HG03521 (cell line): ENCODE results near the gene CCDC187.

Experiments
- ATAC-seq: cut with Tn5 transposase; IDR thresholded peaks from one replicate; pipeline ENCODE4 v1.9.1; 2021; ENCODE audit warnings: mild to moderate bottlenecking, moderate library complexity; ENCODE audit not compliant: unreplicated experiment

CCDC187 gene

GRCh38 chr9:136300016-136300545 is 3.8 kb downstream of the CCDC187 start:
- ATAC-seq, result no peak

- no peak for ATAC-seq
These were observed 4.4 kb downstream of the CCDC187 start for GRCh38 chr9:136299541-136299940.

DNA sequence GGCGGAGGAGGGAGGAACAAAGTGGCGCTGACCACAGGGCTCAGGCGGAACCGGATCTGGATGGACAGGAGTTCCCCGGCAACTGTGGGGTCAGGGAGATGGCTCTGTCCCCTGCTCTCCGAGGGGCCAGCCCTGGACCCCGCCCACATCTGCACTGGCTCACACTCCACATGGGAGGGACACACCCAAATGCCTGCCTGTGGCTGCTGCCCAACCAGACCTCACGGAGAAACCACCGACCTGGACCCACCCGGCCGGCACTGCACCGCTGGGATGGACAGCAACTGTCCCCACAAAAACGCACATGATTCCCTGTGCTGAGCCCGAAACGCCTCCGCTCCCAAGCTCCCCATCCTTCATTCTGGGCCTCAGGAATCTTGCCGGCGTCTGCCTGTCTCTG is 4.8 kb downstream of the CCDC187 start:
- ATAC-seq, result no peak

DNA sequence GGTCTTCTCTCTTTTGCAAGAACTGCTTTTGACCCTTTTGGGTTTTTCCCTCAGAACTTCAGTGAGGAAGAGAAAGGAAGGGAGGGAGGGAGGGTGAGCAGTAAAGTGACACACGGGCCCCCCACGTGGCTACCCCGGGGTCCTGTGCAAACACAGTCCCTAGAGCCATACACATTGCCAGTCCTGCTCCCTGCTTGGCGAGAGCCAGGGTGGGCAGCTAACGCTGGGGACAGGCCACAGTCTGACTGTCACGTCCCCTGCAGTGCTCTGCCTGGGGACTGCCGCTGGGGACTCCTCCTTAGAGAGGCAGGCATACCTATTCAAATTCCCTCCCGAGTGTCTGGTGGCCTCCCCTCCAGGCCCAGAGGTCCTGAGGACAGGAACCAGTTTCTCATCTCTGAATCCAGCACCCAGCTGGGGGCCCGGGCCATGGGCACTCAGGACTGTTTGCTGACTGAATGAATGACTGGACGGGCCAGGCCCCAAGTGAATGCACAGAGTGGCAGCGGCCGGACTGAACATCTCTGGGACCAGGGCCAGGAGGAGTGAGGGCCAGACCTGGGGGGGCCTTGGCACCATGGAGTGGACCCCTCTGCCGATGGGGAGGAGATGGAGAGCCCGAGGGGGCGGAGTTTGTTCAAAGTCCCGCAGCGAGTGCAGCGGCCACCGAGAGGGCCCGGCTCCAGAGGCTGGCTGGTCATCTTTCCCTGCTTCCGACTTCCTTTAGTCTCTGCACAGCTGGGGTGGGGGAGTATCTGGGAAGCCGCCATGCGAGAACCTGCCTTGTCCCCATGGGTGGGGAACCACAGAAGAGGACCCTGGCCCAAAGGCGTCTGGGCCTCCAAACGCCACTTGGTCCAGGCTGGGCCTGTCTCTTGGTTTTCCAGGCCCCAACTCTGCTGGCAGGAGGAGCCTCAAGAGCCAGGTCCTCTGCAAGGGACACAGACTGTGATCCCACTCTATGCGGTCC is 5.8 kb downstream of the CCDC187 start:
- no peak for ATAC-seq

DNA sequence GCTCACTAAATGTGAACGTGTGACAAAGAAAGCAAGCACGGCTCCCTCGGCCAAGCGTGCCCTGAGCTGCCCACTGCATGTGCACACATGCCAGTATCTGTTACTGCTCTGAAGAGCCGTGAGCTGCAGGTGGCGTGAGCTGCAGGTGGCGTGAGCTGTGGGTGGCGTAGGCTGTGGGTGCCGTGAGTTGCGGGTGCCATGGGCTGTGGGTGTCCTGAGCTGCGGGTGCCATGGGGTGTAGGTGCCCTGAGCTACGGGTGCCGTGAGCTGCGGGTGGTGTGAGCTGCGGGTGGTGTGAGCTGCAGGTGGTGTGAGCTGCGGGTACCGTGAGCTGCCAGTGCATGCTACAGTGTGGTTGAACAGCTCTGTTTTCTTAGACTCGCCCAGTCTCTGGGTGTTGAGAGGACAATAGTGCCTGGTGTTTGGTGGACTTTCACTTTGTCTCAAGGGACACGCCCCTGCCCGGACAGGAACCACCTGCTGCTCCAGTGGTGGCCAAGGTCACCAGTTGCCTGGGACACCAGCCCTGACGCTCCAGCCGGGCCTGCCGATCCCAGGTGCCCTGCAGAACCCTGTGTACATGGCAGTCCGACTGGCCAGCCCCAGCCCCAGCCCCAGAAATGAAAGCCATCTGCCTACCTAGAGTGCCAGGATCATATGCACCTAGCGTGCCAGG is 6.7 kb downstream of the CCDC187 start:
- no peak for ATAC-seq

- no peak for ATAC-seq
These were observed 7.4 kb downstream of the CCDC187 start for GRCh38 chr9:136296434-136297015.

GRCh38 chr9:136295542-136296433 is 8.1 kb downstream of the CCDC187 start:
- no peak for ATAC-seq

- ATAC-seq, result no peak
These were observed 8.8 kb downstream of the CCDC187 start for GRCh38 chr9:136295055-136295454.

- ATAC-seq, result no peak
These were observed 9.5 kb downstream of the CCDC187 start for GRCh38 chr9:136294437-136294836.

DNA sequence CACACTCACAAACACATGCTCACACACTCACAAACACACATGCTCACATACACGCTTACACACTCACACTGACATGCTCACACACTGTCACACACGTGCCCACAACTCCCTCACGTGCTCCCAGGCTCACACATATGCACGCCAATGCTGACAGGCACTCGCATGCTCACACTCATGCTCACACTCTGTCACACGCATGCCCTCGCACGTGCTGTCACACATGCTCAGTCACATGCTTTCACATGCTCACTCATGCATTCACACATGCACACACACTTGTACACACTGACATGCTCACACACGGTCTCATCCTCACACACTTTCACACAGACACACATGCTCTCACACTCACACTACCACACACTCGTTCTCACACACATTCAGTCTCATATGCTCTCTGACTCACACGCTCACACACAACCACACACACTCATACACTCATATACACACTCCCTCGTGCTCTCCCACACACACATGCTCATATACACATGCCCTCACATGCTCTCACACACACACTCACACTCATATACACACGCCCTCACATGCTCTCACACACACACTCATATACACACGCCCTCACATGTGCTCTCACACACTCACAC is 10.3 kb downstream of the CCDC187 start:
- ATAC-seq, result no peak

GRCh38 chr9:136292591-136293448 is 11.1 kb downstream of the CCDC187 start:
- no peak for ATAC-seq

GRCh38 chr9:136292026-136292538 is 11.8 kb downstream of the CCDC187 start:
- ATAC-seq, result no peak

DNA sequence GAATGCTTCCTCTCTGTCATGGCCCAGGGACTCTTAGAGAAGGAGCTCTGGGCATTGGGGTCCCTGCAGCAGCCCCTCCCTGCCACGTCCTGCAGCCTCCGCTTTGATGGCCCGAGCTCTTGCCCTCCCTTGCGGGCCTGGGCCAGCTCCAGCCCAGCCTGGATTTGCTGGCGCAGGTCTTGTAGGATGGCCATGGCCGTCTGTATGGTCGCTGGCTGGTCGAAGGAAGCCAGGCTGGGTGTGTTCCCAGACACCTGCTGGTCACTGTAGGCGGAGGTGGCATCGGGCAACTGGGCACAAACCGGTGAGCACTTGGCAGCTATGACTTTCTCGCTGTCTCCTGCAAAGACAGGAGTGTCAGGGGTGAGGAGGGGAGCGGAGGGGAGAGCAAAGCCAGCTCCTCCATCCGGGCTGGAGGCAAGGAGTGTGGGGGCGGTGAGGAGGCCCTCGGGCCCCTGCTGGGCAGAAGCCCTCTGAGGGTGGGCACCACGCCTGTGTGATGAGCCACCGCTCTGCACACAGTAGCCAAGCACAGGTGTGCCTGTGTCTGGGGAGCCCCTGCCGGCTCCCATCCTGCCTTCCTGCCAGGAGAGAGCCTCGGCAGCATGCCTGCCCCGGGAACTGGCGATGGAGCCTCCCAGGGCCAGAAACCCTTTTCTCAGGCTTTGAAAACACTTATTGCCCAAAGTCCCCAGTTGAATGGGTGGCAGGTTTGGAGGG is 12.4 kb downstream of the CCDC187 start:
- no peak for ATAC-seq

DNA sequence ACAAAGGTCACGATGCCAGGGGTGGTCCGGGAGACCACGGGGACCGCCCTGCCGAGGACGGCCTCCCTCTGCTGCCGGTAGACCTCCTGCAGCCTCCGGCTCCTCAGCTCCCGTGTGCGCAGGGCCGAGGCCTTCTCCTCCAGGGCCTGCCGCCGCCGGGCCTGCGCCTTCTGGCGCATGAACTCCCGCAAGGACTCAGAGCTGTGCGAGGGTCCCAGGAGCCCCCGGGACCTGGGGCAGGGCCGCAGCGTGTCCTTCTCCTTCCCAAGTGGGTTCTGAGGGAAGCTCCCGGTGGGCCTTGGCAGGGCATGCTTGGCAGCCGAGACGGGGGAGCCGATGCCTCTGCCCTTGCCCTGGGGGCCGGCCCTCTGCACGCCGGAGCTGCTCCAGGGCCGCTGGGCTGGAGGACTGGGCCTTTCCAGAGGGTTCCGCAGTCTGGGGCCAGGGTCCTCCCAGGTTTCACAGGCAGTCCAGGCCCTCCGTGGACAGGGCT is 13.3 kb downstream of the CCDC187 start:
- ATAC-seq, result no peak

DNA sequence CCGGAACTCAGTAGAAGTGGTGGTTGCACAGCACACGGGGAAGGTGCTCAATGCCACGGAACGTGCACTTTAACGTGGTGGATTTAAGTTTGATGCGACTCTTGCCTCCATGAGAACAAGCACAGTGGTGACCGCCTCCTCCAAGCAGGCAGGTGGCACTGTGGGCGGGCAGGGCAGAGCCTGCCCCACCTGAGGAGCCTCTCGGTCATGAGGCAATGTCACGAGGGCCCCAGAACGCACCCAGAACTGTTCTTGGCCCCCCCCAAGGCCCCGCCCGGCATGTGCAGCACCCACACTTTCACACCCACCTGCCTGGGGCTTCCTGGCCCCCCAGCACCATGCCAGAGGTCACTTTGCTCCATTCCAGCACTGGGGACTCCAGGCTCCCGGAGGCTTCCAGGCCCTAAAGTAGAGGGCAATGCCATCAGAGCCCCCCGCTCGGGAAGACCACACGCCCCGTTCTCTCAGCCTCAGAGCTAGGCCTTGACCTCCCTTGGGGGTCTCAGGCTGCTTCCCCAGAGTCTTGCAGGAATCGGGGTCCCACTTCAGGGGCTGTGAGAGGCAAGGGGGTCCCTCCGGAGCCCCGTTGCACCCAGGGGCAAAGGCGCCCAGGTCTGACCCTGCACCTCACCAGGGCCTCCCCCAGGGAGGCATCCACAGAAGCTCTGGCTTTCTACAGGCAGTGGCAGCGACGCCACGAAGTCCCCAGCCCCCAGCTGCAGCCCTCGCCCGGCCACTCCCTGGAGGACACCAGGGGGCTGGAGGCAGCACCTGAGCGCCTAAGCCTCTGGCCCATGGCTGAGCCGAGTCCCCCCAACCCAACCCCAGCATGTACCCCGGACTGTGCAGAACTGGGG is 14.0 kb downstream of the CCDC187 start:
- no peak for ATAC-seq

DNA sequence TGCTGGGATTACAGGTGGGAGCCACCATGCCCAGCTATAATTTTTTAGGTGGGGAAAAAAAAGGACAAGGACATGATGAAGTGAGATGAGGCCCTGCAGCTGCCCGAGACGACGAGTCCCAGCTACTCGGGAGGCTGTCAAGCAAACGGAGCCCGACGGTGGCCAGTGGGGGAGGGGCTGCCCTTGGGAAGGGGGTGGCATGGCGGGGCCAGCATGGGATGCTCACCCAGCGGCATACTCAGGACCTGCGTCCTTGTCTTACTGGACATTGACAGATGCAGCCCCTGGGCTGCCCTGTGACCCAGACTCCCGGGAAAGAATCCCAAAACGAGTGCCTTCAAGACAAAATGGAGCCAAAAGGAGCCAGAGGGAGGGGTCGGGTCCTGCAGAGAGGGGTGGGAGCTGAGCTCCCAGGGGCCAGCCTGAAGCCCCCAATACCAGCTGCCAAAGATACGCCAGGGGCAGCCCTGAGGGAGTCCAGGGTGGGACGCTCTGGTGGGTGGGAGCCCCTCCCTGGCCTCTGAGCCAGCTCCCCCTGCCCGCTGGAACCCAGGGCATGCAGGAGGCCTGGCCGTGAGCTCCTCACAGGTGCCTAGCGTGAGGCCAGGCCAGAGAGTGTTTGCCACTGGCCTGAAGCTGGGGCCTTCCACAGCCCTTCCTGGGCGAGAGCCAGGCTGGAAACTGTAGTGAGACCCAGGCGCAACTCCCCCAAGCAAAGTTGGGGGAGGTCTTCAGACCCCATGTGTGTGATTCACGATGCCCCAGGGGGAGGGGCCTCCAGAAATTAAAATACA is 15.7 kb downstream of the CCDC187 start:
- no peak for ATAC-seq
